T47D (cell line): ENCODE measurements around the gene TTC9C.
"Not testable (repeated sequence)": the region's sequence is repeated elsewhere in the genome, so short reads cannot be mapped to it uniquely, and the experiment has no call there.

Source experiments
- DNase-seq, 2 experiments: peaks; one replicate each; pipeline versions ENCODE4 v3.0.0 to v3.0.0-alpha.2; 2011 to 2012; ENCODE audit warnings: low read depth in 1 of 2, low spot score in 1 of 2
- JUND ChIP-seq: IDR thresholded peaks from 2 replicates; pipeline ENCODE4 v1.6.1; 2012; ENCODE audit warnings: low read depth
- in situ Hi-C: cut with HindIII; loops from 2 replicates; pipeline ENCODE4 v1.10.0; 2016; ENCODE audit warnings: low sequenced_read_pairs, low pct_unique_long_range_greater_than_20kb

TTC9C gene

GRCh38 chr11:62732830-62733229, 4.5 kb downstream of the TTC9C start:
- in situ Hi-C loops: no loop called here
- no peak for TF ChIP-seq JUND
- DNase-seq: peak in 1 of 2 experiments; percentile 60

DNA sequence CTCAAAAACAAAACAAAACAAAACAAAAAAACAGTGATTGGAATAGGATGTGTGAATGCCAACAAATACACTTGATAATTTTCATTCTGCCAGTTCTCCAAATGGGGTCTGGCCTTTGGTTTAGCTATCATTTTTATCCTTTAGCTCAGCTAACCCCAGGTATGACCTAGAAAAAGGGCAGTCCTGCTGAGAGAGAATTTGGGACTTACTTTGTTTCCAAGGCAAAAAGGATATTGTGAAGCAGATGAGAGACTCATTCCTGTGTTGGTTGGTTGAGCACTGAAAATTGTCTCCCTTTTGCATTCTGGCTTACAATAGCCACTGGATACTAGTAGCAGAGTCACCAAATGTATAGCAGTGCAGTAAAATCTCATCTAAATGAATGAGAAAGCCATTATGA, 8.9 kb downstream of the TTC9C start:
- no peak for DNase-seq
- TF ChIP-seq JUND: no peak
- in situ Hi-C loops: no loop called here

- DNase-seq: no peak
- no peak for TF ChIP-seq JUND
- in situ Hi-C loops: no loop called here
Observed at GRCh38 chr11:62747475-62748160, 19.3 kb downstream of the TTC9C start.

DNA sequence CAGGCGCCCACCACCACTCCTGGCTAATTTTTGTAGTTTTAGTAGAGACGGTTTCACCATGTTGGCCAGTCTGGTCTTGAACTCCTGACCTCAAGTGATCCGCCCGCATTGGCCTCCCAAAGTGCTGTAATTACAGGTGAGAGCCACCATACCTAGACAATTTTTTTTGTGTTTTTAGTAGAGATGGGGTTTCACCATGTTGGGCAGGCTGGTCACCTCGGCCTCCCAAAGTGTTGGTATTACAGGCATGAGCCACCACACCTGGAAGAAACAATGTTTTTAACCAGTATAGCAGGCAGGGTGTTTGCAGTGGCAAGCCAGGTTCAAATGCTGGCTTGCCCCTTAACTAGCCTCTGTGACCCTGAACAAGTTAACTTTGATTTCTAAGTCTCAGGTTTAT, 21.6 kb downstream of the TTC9C start:
- DNase-seq, in situ Hi-C loops: not testable (repeated sequence)

DNA sequence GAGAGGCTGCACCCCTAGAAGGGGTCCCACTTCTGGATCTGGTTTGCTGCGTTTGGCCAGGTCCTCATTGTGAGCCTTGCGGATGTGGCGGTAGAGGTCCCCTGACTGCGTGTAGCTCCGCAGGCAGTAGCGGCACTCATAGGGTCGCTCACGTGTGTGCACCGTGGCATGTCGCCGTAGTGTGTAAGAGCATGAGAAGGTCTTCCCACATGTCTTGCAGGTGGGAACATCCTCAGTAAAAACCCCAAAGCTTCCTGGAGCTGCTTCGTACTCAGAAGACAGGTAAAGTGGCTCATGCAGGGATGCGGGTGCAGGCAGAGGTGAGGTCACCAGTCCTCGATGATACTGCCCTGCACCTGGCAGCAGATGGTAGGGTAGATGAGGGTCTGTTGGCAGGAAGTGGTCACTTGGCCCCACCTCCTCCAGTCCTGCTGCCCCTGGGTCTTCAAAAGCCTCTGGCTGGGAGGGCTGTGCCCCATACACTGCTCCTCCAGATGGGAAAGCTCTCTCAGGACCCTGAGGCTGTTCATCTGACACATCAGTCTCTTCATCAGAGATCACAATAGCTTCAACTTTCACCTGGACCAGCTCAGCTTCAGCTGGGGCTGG, 24.0 kb downstream of the TTC9C start:
- in situ Hi-C loops: no loop called here
- DNase-seq: no peak
- no peak for TF ChIP-seq JUND

- in situ Hi-C loops: no loop called here
- no peak for DNase-seq
- TF ChIP-seq JUND: no peak
Observed at GRCh38 chr11:62752994-62753735, 24.9 kb downstream of the TTC9C start.

GRCh38 chr11:62753736-62754603, 25.7 kb downstream of the TTC9C start, which contains the start of gene ZBTB3:
ZBTB3 (minus strand) TSS chr11:62754160; CDS start chr11:62753664, 496 bp downstream.
- DNase-seq: peak; percentile 97 to 100
- TF ChIP-seq JUND: no peak
- in situ Hi-C loops: no loop called here

DNA sequence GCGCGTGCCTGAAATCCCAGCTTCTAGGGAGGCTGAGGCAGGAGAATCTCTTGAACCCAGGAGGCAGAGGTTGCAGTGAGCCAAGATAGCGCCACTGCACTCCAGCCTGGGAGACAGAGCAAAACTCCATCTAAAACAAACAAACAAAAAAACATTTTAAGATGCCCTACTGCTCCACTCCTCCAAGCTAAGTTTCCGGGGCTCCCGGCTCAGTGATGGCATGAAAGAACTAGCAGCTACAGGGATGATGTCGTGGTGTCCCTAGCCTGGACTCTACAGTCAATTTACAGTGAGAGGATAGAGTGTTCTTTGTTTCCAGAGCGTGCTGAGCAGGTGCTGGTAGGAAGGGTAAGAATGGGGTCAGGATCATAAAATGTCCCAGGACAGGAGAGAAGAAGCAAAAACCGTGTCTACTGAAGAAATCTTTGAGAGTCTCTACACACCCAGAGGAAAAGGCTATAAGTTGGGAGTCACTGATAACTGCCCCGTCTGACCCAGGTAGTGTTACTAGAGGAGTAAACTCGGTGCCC, 26.9 kb downstream of the TTC9C start:
- DNase-seq: no peak
- TF ChIP-seq JUND: no peak
- in situ Hi-C loops: no loop called here

GRCh38 chr11:62757846-62758788, 29.8 kb downstream of the TTC9C start:
- DNase-seq: no peak
- in situ Hi-C loops: no loop called here
- TF ChIP-seq JUND: no peak

- DNase-seq, in situ Hi-C loops: not testable (repeated sequence)
Observed at GRCh38 chr11:62760867-62761227, 32.6 kb downstream of the TTC9C start.

DNA sequence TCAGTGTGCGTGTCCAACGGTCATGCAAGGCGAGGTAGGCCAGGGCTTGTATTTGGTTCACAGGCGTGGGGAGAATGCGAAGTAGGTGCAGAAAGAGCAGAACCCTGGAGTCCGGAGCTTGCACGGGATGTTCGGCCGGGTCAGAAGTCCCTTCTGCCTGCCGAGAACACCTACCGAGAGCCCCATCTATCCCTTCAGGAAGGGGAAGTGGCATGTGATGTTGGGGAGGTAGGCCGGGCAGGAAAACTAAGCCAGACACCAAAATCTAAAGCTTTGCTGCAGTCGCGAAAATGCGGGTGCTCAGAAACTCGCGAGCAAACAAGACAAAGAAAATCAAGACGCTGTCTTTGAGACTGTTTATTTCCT, 42.5 kb downstream of the TTC9C start:
- DNase-seq: no peak
- no peak for TF ChIP-seq JUND
- in situ Hi-C loops: no loop called here
